Loucy (cell line): ENCODE data around the gene MT1B.

ENCODE experiments used
- H2AFZ ChIP-seq: fragments of 200-600 bp; sonication (generic); 2 replicates; pipeline ENCODE4 v1.6.0; 2016; ENCODE audit warnings: antibody characterized with exemption, mild to moderate bottlenecking, low read length, moderate library complexity
- H3F3A ChIP-seq: fragments of 200-600 bp; 2 replicates; pipeline ENCODE4 v1.6.0; 2016; ENCODE audit warnings: antibody characterized with exemption, low read depth, mild to moderate bottlenecking
- H3K27me3 ChIP-seq: fragments of 200-600 bp; sonication (generic); 2 replicates; pipeline ENCODE4 v1.6.1; 2014; ENCODE audit warnings: low read length, mild to moderate bottlenecking; ENCODE audit not compliant: insufficient read depth, poor library complexity, severe bottlenecking
- H3K36me3 ChIP-seq: fragments of 200-600 bp; sonication (generic); 2 replicates; pipeline ENCODE4 v1.6.1; 2016; ENCODE audit warnings: low read length; ENCODE audit not compliant: insufficient read depth
- H3K4me1 ChIP-seq: fragments of 200-600 bp; sonication (generic); 2 replicates; pipeline ENCODE4 v1.5.1; 2014; ENCODE audit warnings: low read length, mild to moderate bottlenecking; ENCODE audit not compliant: insufficient read depth, poor library complexity, severe bottlenecking
- H3K4me2 ChIP-seq: fragments of 200-600 bp; sonication (generic); 2 replicates; pipeline ENCODE4 v1.6.0; 2014; ENCODE audit warnings: antibody characterized with exemption, low read length, low read depth, mild to moderate bottlenecking; ENCODE audit not compliant: poor library complexity, severe bottlenecking
- H3K4me3 ChIP-seq: fragments of 200-600 bp; sonication (generic); 2 replicates; pipeline ENCODE4 v1.5.1; 2014; ENCODE audit warnings: low read length, mild to moderate bottlenecking, mixed read lengths; ENCODE audit not compliant: poor library complexity, severe bottlenecking
- H3K79me2 ChIP-seq: fragments of 200-600 bp; sonication (generic); 2 replicates; pipeline ENCODE4 v1.6.1; 2014; ENCODE audit warnings: low read length; ENCODE audit not compliant: insufficient read depth
- H3K9ac ChIP-seq: fragments of 200-600 bp; sonication (generic); 2 replicates; pipeline ENCODE4 v1.6.0; 2014; ENCODE audit warnings: mild to moderate bottlenecking, low read depth, low read length, moderate library complexity; ENCODE audit not compliant: poor library complexity, severe bottlenecking
- H3K9me2 ChIP-seq: fragments of 200-600 bp; sonication (generic); replicated peaks from 2 replicates; pipeline ENCODE4 v1.6.1; 2016; ENCODE audit warnings: low read depth, low read length, mixed read lengths
- H3K9me3 ChIP-seq: fragments of 200-600 bp; sonication (generic); 2 replicates; pipeline ENCODE4 v1.6.1; 2014; ENCODE audit warnings: mild to moderate bottlenecking, antibody characterized with exemption, low read length, low read depth; ENCODE audit not compliant: insufficient read depth
- H4K20me1 ChIP-seq: fragments of 200-600 bp; sonication (generic); 2 replicates; pipeline ENCODE4 v1.6.0; 2014; ENCODE audit warnings: antibody characterized with exemption, low read length, mild to moderate bottlenecking; ENCODE audit not compliant: insufficient read depth, poor library complexity, severe bottlenecking
- CTCF ChIP-seq: fragments of 200-600 bp; sonication (generic); conservative IDR thresholded peaks from 2 replicates; pipeline ENCODE4 v1.5.1; 2014; ENCODE audit warnings: mild to moderate bottlenecking, antibody characterized with exemption, low read length
- EZH2phosphoT487 ChIP-seq: fragments of 200-600 bp; IDR thresholded peaks from 2 replicates; pipeline ENCODE4 v1.6.1; 2018; ENCODE audit warnings: antibody characterized with exemption, mild to moderate bottlenecking, moderate library complexity, borderline replicate concordance

The MT1B gene

GRCh38 chr16:56645311-56645710 is 6.4 kb upstream of the MT1B start:
- Histone ChIP-seq H3K9me3 (no peaks in the 10 kb centered on the region), H3K4me3 (no peak overlapping the region)
- no peak for TF ChIP-seq EZH2phosphoT487
- TF ChIP-seq CTCF = no peak

GRCh38 chr16:56645838-56646237 is 5.8 kb upstream of the MT1B start:
- H3K4me1 ChIP-seq = no peaks in the 10 kb centered on the region
- no peak overlapping the region for H3K4me2 ChIP-seq

More at GRCh38 chr16:56645311-56645710, 6.4 kb upstream of the MT1B start:
- H4K20me1 ChIP-seq = no peaks in the 10 kb centered on the region
- H3K9ac ChIP-seq = no peak overlapping the region
- H3K4me2 ChIP-seq = no peak overlapping the region
- no peaks in the 10 kb centered on the region for H3K9me2 ChIP-seq
- no peaks in the 10 kb centered on the region for H3F3A ChIP-seq
- H3K36me3 ChIP-seq = no peaks in the 10 kb centered on the region
- no peaks in the 10 kb centered on the region for H3K27me3 ChIP-seq
- no peaks in the 10 kb centered on the region for H3K4me1 ChIP-seq
- H3K79me2 ChIP-seq = no peaks in the 10 kb centered on the region
- H2AFZ ChIP-seq = no peak overlapping the region

GRCh38 chr16:56647641-56648431 is 3.9 kb upstream of the MT1B start:
- Histone ChIP-seq H3K27me3 (no peaks in the 10 kb centered on the region), H3K36me3 (no peaks in the 10 kb centered on the region), H3K4me1 (no peaks in the 10 kb centered on the region), H2AFZ (no peak overlapping the region), H3F3A (no peaks in the 10 kb centered on the region), H4K20me1 (no peaks in the 10 kb centered on the region), H3K9ac (no peak overlapping the region), H3K4me3 (no peak overlapping the region), H3K4me2 (no peak overlapping the region), H3K9me3 (no peaks in the 10 kb centered on the region), H3K9me2 (no peaks in the 10 kb centered on the region), H3K79me2 (no peaks in the 10 kb centered on the region)
- TF ChIP-seq CTCF = no peak
- no peak for TF ChIP-seq EZH2phosphoT487

More at GRCh38 chr16:56645838-56646237, 5.8 kb upstream of the MT1B start:
- H3K27me3 ChIP-seq = no peaks in the 10 kb centered on the region
- no peaks in the 10 kb centered on the region for H3K9me2 ChIP-seq
- H3F3A ChIP-seq = no peaks in the 10 kb centered on the region
- H3K9ac ChIP-seq = no peak overlapping the region
- H3K79me2 ChIP-seq = no peaks in the 10 kb centered on the region
- no peaks in the 10 kb centered on the region for H4K20me1 ChIP-seq
- TF ChIP-seq EZH2phosphoT487 = no peak
- H3K36me3 ChIP-seq = no peaks in the 10 kb centered on the region
- no peak overlapping the region for H2AFZ ChIP-seq
- no peaks in the 10 kb centered on the region for H3K9me3 ChIP-seq
- no peak overlapping the region for H3K4me3 ChIP-seq

GRCh38 chr16:56649271-56649670 is 2.4 kb upstream of the MT1B start:
- Histone ChIP-seq H3K9me2 (no peaks in the 10 kb centered on the region), H3K36me3 (no peaks in the 10 kb centered on the region), H3F3A (no peaks in the 10 kb centered on the region), H3K9me3 (no peaks in the 10 kb centered on the region), H3K4me3 (no peak overlapping the region), H4K20me1 (no peaks in the 10 kb centered on the region), H3K79me2 (no peaks in the 10 kb centered on the region), H3K4me1 (no peaks in the 10 kb centered on the region), H2AFZ (no peak overlapping the region), H3K9ac (no peak overlapping the region), H3K27me3 (no peaks in the 10 kb centered on the region), H3K4me2 (no peak overlapping the region)
- TF ChIP-seq EZH2phosphoT487 (no peak), CTCF (no peak)
